Stomach smooth muscle (tissue), 2 donors: ENCODE data around the gene BTRC.
A peak's percentile ranks its signal among the peaks of the same experiment; 100 is the strongest.

Source experiments
- H3K27ac ChIP-seq: one replicate; pipeline ENCODE4 v1.7.0; 2013; ENCODE audit warnings: mild to moderate bottlenecking, low read length, inconsistent platforms
- H3K27me3 ChIP-seq, 2 donors: one replicate each; pipeline ENCODE4 v1.7.0; 2013; ENCODE audit warnings: low read length in 2 of 2; ENCODE audit not compliant: insufficient read depth in 2 of 2, control insufficient read depth in 1 of 2
- H3K36me3 ChIP-seq, 2 donors: one replicate each; pipeline ENCODE4 v1.7.0; 2013; ENCODE audit warnings: low read length in 2 of 2; ENCODE audit not compliant: control insufficient read depth in 2 of 2, insufficient read depth in 2 of 2
- H3K4me1 ChIP-seq: one replicate; pipeline ENCODE4 v1.7.0; 2013; ENCODE audit warnings: low read length; ENCODE audit not compliant: control insufficient read depth, insufficient read depth
- H3K4me3 ChIP-seq, 2 donors: one replicate each; pipeline ENCODE4 v1.7.0; 2013; ENCODE audit warnings: low read length in 2 of 2
- H3K9ac ChIP-seq, 2 donors: one replicate each; pipeline ENCODE4 v1.7.0; 2013; ENCODE audit warnings: low read length in 2 of 2, mild to moderate bottlenecking in 1 of 2
- H3K9me3 ChIP-seq, 2 donors: one replicate each; pipeline ENCODE4 v1.7.0; 2013; ENCODE audit warnings: low read length in 2 of 2; ENCODE audit not compliant: control insufficient read depth in 2 of 2
- donor health status: healthy.
- donor health status: Pancreatic carcinoma.

BTRC gene

GRCh38 chr10:101563007-101563406, 209.0 kb downstream of the BTRC start:
- H3K27ac ChIP-seq: no peak overlapping the region
- no peaks in the 10 kb centered on the region for H3K9me3 ChIP-seq
- no peak overlapping the region for H3K4me3 ChIP-seq
- H3K27me3 ChIP-seq: peaks cover 41 to 42% of the 10 kb centered on the region in 2 donors
- peaks cover 2% of the 10 kb centered on the region for H3K4me1 ChIP-seq
- H3K36me3 ChIP-seq: no peaks in the 10 kb centered on the region
- H3K9ac ChIP-seq: no peak overlapping the region

DNA sequence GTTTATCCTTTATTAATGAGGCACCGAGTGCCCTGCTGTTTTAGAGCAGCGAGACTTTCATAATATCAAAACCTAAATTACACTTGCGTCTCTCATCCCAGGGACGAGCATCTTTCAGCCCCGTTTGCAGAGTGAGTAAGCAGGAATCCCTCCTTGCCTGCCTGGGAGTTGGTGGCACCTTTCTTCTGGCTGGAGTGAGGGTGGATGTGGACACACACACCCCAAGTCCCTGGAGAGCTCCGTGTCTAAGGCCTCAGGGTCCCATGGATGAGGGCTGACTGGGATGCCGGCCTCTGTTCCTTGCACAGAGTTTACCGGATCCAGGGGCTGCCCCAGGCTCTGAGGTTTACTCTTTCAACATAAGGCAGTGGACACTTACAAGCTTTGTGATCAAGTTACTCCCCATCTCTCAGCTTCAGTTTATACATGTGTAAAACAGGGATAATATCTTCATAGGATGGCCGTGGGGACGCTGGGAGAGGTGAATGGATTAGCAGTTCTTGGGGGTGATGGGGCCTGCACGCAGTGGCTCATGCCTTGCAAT, 209.6 kb downstream of the BTRC start:
- H3K27me3 ChIP-seq: peaks cover 47% of the 10 kb centered on the region in 2 donors
- H3K4me3 ChIP-seq: no peak overlapping the region
- H3K9me3 ChIP-seq: no peaks in the 10 kb centered on the region
- peaks cover 2% of the 10 kb centered on the region for H3K4me1 ChIP-seq
- H3K27ac ChIP-seq: no peak overlapping the region
- no peak overlapping the region for H3K9ac ChIP-seq
- no peaks in the 10 kb centered on the region for H3K36me3 ChIP-seq

- peaks cover 56% of the 10 kb centered on the region in 2 donors for H3K27me3 ChIP-seq
- H3K4me1 ChIP-seq: peaks cover 5% of the 10 kb centered on the region
- no peak overlapping the region for H3K4me3 ChIP-seq
- no peak overlapping the region for H3K9ac ChIP-seq
- H3K27ac ChIP-seq: no peak overlapping the region
- H3K36me3 ChIP-seq: no peaks in the 10 kb centered on the region
- H3K9me3 ChIP-seq: no peaks in the 10 kb centered on the region
Observed at GRCh38 chr10:101564490-101564991, 210.6 kb downstream of the BTRC start.

GRCh38 chr10:101565370-101565900, 211.5 kb downstream of the BTRC start:
- Histone ChIP-seq H3K9ac (no peak overlapping the region), H3K27ac (no peak overlapping the region), H3K9me3 (no peaks in the 10 kb centered on the region), H3K27me3 (peaks cover 60 to 63% of the 10 kb centered on the region in 2 donors), H3K4me1 (peaks cover 11% of the 10 kb centered on the region), H3K4me3 (no peak overlapping the region), H3K36me3 (no peaks in the 10 kb centered on the region)

DNA sequence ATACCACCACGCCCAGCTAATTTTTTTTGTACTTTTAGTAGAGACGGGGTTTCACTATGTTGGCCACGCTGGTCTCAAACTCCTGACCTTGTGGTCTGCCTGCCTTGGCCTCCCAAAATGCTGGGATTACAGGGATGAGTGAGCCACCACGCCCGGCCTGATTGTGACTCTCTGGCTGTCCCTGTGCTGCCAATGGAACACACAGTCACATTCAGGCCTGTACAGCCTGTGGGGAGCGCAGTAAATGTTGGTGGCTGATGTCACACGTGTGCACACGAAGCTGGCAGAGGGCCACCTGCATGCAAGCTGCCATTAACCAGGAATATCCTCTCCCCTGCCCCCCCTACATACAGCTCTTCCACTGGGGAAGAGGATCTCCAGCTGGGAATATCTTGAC, 212.0 kb downstream of the BTRC start:
- Histone ChIP-seq H3K9me3 (no peaks in the 10 kb centered on the region), H3K27ac (no peak overlapping the region), H3K27me3 (peaks cover 63% of the 10 kb centered on the region in 2 donors), H3K9ac (no peak overlapping the region), H3K4me3 (peak overlapping the region in 1 of 2 donors; percentile 32), H3K36me3 (no peaks in the 10 kb centered on the region), H3K4me1 (peaks cover 15% of the 10 kb centered on the region)

DNA sequence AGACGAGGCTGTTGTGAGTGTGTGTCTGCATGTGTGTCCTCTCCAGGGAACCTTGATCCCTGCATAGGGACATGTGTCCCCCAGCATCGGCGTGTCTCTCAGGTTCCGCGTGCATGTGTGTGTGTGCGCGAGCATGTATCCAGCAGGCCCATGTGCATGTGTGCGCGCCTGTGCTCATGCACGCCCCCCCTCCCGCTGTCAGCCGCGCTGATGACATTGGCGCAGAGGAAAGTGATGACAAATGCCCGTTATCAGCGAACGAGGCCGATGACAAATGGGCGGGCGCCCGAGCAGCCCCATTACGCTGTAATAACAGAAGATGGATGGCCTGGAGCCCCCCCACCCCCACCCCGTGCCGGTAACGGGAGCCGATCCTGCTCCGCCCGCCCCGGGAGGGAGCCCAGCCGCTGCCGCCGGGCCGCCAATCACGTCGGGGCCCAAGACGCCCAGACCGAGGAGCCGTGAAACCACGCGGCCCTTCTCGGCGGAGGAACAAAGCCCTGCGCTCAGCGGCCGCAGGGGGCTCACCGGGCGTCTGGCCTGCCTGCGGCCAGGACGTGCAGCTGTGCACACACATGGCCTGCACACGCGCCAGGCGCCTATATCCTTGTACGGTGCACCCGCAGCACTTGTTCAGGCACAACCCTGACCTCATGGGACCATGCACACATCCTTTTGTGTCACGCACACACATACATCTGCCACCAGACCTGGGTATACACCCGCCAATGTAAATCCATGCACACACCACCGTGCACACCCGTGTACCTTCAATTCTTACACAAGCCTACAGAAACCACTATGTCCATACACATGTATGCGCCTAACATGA, 212.6 kb downstream of the BTRC start:
- H3K4me1 ChIP-seq: peaks cover 18% of the 10 kb centered on the region
- no peak overlapping the region for H3K27ac ChIP-seq
- H3K9me3 ChIP-seq: no peaks in the 10 kb centered on the region
- H3K36me3 ChIP-seq: no peaks in the 10 kb centered on the region
- no peak overlapping the region for H3K9ac ChIP-seq
- H3K4me3 ChIP-seq: peak overlapping the region; percentile 22 to 32
- H3K27me3 ChIP-seq: peaks cover 60 to 63% of the 10 kb centered on the region in 2 donors

GRCh38 chr10:101567165-101568006, 213.4 kb downstream of the BTRC start:
- Histone ChIP-seq H3K27ac (no peak overlapping the region), H3K4me1 (peaks cover 18% of the 10 kb centered on the region), H3K36me3 (no peaks in the 10 kb centered on the region), H3K27me3 (peaks cover 55 to 61% of the 10 kb centered on the region in 2 donors), H3K4me3 (no peak overlapping the region), H3K9me3 (peaks cover 0 to 3% of the 10 kb centered on the region in 2 donors), H3K9ac (no peak overlapping the region)

- peaks cover 5 to 10% of the 10 kb centered on the region in 2 donors for H3K9me3 ChIP-seq
- no peak overlapping the region for H3K27ac ChIP-seq
- peaks cover 18% of the 10 kb centered on the region for H3K4me1 ChIP-seq
- H3K36me3 ChIP-seq: no peaks in the 10 kb centered on the region
- peaks cover 52 to 56% of the 10 kb centered on the region in 2 donors for H3K27me3 ChIP-seq
- no peak overlapping the region for H3K4me3 ChIP-seq
- H3K9ac ChIP-seq: no peak overlapping the region
Observed at GRCh38 chr10:101568054-101568745, 214.2 kb downstream of the BTRC start.

- Histone ChIP-seq H3K9ac (no peak overlapping the region), H3K27ac (no peak overlapping the region), H3K27me3 (peaks cover 49 to 56% of the 10 kb centered on the region in 2 donors), H3K9me3 (peaks cover 5 to 10% of the 10 kb centered on the region in 2 donors), H3K4me1 (peaks cover 18% of the 10 kb centered on the region), H3K36me3 (no peaks in the 10 kb centered on the region), H3K4me3 (peak overlapping the region in 1 of 2 donors; percentile 74)
Observed at GRCh38 chr10:101569323-101569621, 215.3 kb downstream of the BTRC start.
